Aorta (tissue), 5 donors: ENCODE data around the gene COPS2. TPM values are rescaled to one million over a fixed set of nuclear protein-coding genes. Genes with fewer than 3 reads are reported as not detected.

Experiments used
- ATAC-seq: fragments of 200-7000 bp; cut with Tn5 transposase; one replicate; pipeline ENCODE4 v1.9.1; 2022; ENCODE audit warnings: moderate library complexity; ENCODE audit not compliant: low FRiP score
- DNase-seq, 2 donors: peaks; one replicate each; pipeline ENCODE4 v3.0.0-alpha.2; 2020
- H3K27ac ChIP-seq, 2 donors: one replicate each; pipeline ENCODE4 v1.5.1; 2013; ENCODE audit warnings: low read length in 2 of 2, mild to moderate bottlenecking in 2 of 2, moderate library complexity in 2 of 2, control low read depth in 1 of 2, inconsistent platforms in 1 of 2, low read depth in 1 of 2
- H3K27me3 ChIP-seq, 2 donors: one replicate each; pipeline ENCODE4 v1.6.1; 2013; ENCODE audit warnings: control low read depth in 1 of 2, low read length in 1 of 2, mild to moderate bottlenecking in 1 of 2, moderate library complexity in 1 of 2; ENCODE audit not compliant: insufficient read depth in 2 of 2, control insufficient read depth in 1 of 2
- H3K36me3 ChIP-seq, 2 donors: one replicate each; pipeline ENCODE4 v1.6.1; 2013; ENCODE audit warnings: control low read depth in 1 of 2, low read length in 1 of 2, mild to moderate bottlenecking in 1 of 2; ENCODE audit not compliant: insufficient read depth in 2 of 2, control insufficient read depth in 1 of 2
- H3K4me1 ChIP-seq, 2 donors: one replicate each; pipeline ENCODE4 v1.6.1; 2013; ENCODE audit warnings: low read length in 2 of 2, control low read depth in 1 of 2, mild to moderate bottlenecking in 1 of 2, moderate library complexity in 1 of 2; ENCODE audit not compliant: insufficient read depth in 2 of 2, control insufficient read depth in 1 of 2
- H3K4me3 ChIP-seq, 2 donors: one replicate each; pipeline ENCODE4 v1.5.1; 2013; ENCODE audit warnings: low read length in 2 of 2, control low read depth in 1 of 2, mild to moderate bottlenecking in 1 of 2
- H3K9me3 ChIP-seq: one replicate; pipeline ENCODE4 v1.6.1; 2013; ENCODE audit warnings: mild to moderate bottlenecking, low read length; ENCODE audit not compliant: control insufficient read depth
- WGBS, 2 donors: extraction: QIAGEN DNeasy Blood & Tissue Kit; methylation state at CpG; one replicate each; pipeline ENCODE4 v1.1.7; 2013; 5-methylcytosine and 5-hydroxymethylcytosine counted together
- intact Hi-C, 2 donors: fragments of 100-400 bp; cut with DNase I; formaldehyde crosslinking; loops; one replicate each; pipeline versions ENCODE4 v1.14.2 to v1.15.0; 2022
- polyA plus RNA-seq, 2 donors: library from polyadenylated mRNA; stranded (reverse); fragments of 200-250 nt; gene quantifications; one replicate each; pipeline ENCODE4 v1.2.3, GENCODE V29; 2013
- total RNA-seq, 2 donors: library from RNA; stranded (reverse); fragmentation: NEBNext Ultra II Directional; extraction: Animal tissue kit (Norgen Biotek cat#: 25700); gene quantifications; one replicate each; pipeline ENCODE4 v1.2.1, GENCODE V29; 2021
- donor health status: healthy with polysubstance abuse.
- donor health status: Bipolar disorder and iron deficiency.
- donor health status: DM: no; HTN: no; CAD: no.
- donor health status: DM: no; HTN: no; CAD: no.
- donor health status: DM: yes; HTN: yes; CAD: no.

Gene COPS2
- total and polyA plus RNA-seq, 4 donors: 60.9 to 85.9 (median 66.9) TPM

DNA sequence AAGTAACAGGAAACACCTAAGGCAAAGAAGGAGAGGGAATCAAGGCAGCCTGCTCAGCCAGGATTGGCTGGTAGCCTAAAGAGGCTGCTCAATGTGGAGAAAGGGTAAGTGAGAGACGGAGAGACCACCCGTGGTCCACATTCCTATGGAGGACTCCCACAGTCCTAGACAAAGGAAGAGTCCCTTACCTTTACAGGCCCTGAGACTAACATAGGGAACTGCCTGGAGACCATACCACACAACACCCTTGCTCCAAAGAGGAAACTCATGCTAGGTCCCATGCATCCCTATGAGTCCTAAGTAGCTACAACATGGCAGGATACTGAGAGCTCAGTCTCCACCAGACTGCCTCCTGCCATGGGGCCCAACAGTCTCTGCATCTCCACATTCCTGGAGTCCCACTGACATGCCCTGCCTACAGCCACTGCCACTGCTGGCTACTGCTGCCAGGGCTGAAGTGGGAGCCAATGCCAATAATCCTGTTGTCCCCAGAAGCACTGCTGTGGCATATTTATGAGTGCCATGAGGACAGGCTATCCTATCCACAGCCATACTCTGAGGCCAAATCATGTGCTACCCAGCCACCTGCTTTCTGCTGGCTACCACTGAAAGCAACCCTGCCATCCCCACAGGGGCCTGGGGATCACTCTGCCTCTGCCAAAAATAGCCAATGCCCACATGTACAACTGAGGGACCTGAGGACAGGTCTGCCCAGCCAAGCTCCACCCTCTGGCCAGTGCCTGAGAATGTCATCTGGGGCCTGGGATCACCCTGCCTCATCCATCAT lies 45.0 kb downstream of the COPS2 start:
- no peak overlapping the region for H3K4me3 ChIP-seq
- ATAC-seq (no peak), DNase-seq (no peak)
- intact Hi-C loops: no loop called here
- peaks cover 0 to 1% of the 10 kb centered on the region in 2 donors for H3K36me3 ChIP-seq
- WGBS, 2 donors: 82 to 85% methylated on average over 2 of the region's 2 CpGs
- no peaks in the 10 kb centered on the region for H3K4me1 ChIP-seq
- no peaks in the 10 kb centered on the region for H3K27me3 ChIP-seq
- no peak overlapping the region for H3K27ac ChIP-seq
- no peaks in the 10 kb centered on the region for H3K9me3 ChIP-seq

GRCh38 chr15:49103002-49103401 lies 52.4 kb downstream of the COPS2 start:
- 64 to 85% methylated on average over 2 of the region's 2 CpGs for WGBS, 2 donors
- DNase-seq: no peak
- H3K27ac ChIP-seq: no peak overlapping the region
- ATAC-seq: no peak
- no peak overlapping the region for H3K4me3 ChIP-seq
- H3K36me3 ChIP-seq: peaks cover 0 to 3% of the 10 kb centered on the region in 2 donors
- no peaks in the 10 kb centered on the region for H3K4me1 ChIP-seq
- intact Hi-C loops: no loop called here
- no peaks in the 10 kb centered on the region for H3K9me3 ChIP-seq
- H3K27me3 ChIP-seq: no peaks in the 10 kb centered on the region

DNA sequence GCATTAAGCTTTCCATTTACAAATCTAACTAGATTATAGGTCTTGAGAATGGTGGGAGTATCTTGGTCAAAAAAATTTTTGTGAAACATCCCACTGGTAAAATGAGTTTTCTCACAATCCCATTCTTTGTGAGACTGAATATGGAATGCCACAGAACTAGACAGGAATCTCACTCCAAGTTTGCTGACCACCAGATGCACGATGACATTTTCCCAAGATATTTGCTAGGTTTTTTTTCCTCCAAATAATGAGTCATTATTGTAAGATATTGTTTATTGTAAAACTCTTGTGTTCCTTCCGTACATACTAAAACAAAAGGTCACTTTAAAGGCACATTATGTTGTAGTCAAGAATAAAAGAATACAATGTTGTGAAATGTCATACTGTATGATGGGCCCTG lies 53.9 kb downstream of the COPS2 start:
- ATAC-seq (no peak), DNase-seq (no peak)
- no peaks in the 10 kb centered on the region for H3K4me1 ChIP-seq
- H3K36me3 ChIP-seq: peaks cover 0 to 3% of the 10 kb centered on the region in 2 donors
- 79 to 88% methylated on average over 2 of the region's 2 CpGs for WGBS, 2 donors
- H3K27me3 ChIP-seq: no peaks in the 10 kb centered on the region
- intact Hi-C loops: no loop called here
- H3K4me3 ChIP-seq: no peak overlapping the region
- no peaks in the 10 kb centered on the region for H3K9me3 ChIP-seq
- H3K27ac ChIP-seq: no peak overlapping the region

GRCh38 chr15:49096090-49096750 lies 59.2 kb downstream of the COPS2 start:
- no peak overlapping the region for H3K4me3 ChIP-seq
- ATAC-seq (no peak), DNase-seq (no peak)
- H3K27ac ChIP-seq: no peak overlapping the region
- intact Hi-C loops: no loop called here
- H3K36me3 ChIP-seq: peaks cover 0 to 3% of the 10 kb centered on the region in 2 donors
- H3K27me3 ChIP-seq: no peaks in the 10 kb centered on the region
- H3K9me3 ChIP-seq: no peaks in the 10 kb centered on the region
- H3K4me1 ChIP-seq: no peaks in the 10 kb centered on the region

DNA sequence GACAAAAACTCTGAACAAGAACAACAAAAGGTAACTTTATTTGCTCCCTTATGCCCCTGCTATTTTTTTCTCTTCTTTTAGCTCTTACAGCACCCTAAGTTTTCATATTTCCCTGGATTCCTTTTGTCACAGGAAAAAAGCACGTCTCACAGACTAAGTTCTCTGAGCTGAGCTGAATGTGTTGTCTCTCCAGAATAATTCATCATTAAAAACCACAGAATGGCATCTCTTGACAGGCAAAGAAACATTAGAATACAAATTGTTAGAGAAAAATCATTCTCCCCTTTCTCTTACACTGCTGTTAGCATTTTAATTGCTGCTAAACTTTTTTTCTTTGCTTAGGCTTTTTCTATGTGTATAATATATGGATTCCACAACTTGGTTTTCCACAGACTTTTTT lies 60.5 kb downstream of the COPS2 start:
- no peaks in the 10 kb centered on the region for H3K4me1 ChIP-seq
- H3K27me3 ChIP-seq: no peaks in the 10 kb centered on the region
- DNase-seq (no peak), ATAC-seq (no peak)
- no peak overlapping the region for H3K4me3 ChIP-seq
- no peak overlapping the region for H3K27ac ChIP-seq
- H3K36me3 ChIP-seq: no peaks in the 10 kb centered on the region
- no peaks in the 10 kb centered on the region for H3K9me3 ChIP-seq
- intact Hi-C loops: no loop called here
- WGBS, 2 donors: 8 to 15% methylated on average over 1 of the region's 1 CpG

DNA sequence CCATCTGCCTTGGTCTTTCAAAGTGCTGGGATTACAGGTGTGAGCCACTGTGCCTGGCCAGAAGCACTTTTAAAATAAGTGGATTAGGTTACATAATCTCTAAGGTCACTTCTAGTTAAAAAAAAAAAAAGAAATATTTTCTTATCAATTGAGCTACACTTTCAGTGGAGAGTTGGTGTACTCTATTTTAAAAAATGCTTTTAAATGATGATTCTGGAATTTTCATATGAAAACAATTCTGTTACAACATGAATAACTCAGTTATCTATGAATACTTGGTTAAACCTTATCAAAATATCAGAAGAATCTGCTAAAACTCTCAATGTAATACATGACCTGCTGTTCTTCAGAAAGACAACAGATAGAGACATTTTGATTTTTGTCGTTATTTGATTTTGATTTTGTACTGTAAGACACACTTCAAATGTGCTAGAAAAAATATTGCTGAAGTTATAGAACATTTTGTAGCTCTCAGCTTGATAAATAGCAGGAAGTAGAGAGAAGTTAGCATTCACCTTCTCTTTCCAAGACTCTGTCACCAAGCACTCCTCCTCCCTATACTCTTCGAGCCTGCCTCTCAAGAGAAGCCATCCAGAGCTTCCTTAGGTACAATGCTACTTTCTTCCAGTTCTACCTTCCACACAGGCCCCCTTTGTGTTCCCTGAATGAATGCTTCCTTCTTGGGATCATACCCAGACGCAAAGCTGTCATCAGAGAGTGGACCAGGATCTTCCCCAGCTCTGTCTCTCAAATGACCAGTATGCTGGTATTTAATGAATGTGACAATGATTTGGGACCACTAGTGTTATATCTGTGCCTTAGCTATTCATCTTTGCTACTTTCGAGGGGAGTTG lies 61.9 kb downstream of the COPS2 start:
- no peak for DNase-seq
- Histone ChIP-seq H3K36me3 (no peaks in the 10 kb centered on the region), H3K9me3 (no peaks in the 10 kb centered on the region), H3K4me1 (no peaks in the 10 kb centered on the region), H3K4me3 (no peak overlapping the region), H3K27me3 (no peaks in the 10 kb centered on the region), H3K27ac (no peak overlapping the region)
- ATAC-seq: no peak
- WGBS, 2 donors: 85 to 86% methylated on average over 4 of the region's 4 CpGs
- intact Hi-C loops: no loop called here

- H3K4me3 ChIP-seq: no peak overlapping the region
- no peaks in the 10 kb centered on the region for H3K4me1 ChIP-seq
- 86 to 89% methylated on average over 4 of the region's 4 CpGs for WGBS, 2 donors
- no peaks in the 10 kb centered on the region for H3K36me3 ChIP-seq
- no peak overlapping the region for H3K27ac ChIP-seq
- ATAC-seq (no peak), DNase-seq (no peak)
- intact Hi-C loops: no loop called here
- no peaks in the 10 kb centered on the region for H3K27me3 ChIP-seq
- no peaks in the 10 kb centered on the region for H3K9me3 ChIP-seq
Measured at GRCh38 chr15:49088996-49089395, 66.4 kb downstream of the COPS2 start.

- no peaks in the 10 kb centered on the region for H3K36me3 ChIP-seq
- DNase-seq: no peak
- intact Hi-C loops: no loop called here
- no peak for ATAC-seq
- no peak overlapping the region for H3K4me3 ChIP-seq
- H3K27me3 ChIP-seq: no peaks in the 10 kb centered on the region
- no peaks in the 10 kb centered on the region for H3K4me1 ChIP-seq
- no peak overlapping the region for H3K27ac ChIP-seq
- WGBS, 2 donors: 53 to 66% methylated on average over 5 of the region's 5 CpGs
- H3K9me3 ChIP-seq: no peaks in the 10 kb centered on the region
Measured at GRCh38 chr15:49085696-49086459, 69.5 kb downstream of the COPS2 start.
